ENCODE results near the gene HDAC2. TPM values are rescaled to one million over a fixed set of nuclear protein-coding genes. Genes with fewer than 3 reads are reported as not detected.

HDAC2 gene
- total RNA-seq, 3 donors from 2014 or later (not counting 1 experiment from before 2014, with no cell fraction given), result 55.1 to 74.5 (median 60.8) TPM

DNA sequence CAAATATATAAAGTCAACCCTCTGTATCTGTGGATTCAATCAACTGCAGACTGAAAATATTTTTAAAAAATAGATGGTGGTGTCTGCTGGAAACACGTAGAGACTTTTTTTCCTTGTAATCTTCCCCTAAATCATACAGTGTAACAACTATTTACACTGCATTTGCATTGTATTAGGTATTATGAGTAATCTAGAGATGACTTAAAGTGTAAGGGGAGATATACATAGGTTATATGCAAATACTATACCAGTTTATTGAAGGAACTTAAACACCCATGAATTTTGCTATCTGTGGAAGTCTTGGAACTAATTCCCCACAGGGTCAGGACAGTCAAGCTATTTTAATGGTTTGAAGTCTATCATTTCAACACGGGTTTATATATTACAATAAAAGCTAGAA is 10.2 kb downstream of the HDAC2 start:
- DNase-seq, result no peak
- H3K4me3 Mint-ChIP-seq, result no peak overlapping the region
- peaks cover 4% of the 10 kb centered on the region for H3K36me3 ChIP-seq (ENCODE audit: control insufficient read depth, insufficient read depth, low read length)
- no peak for ATAC-seq
- no peak overlapping the region for H3K27ac ChIP-seq (ENCODE audit: low read length)
- no peaks in the 10 kb centered on the region for H3K27me3 Mint-ChIP-seq (ENCODE audit: low read depth in 2 of 2)
- H3K27me3 ChIP-seq (ENCODE audit: control insufficient read depth, insufficient read depth, low read length), result no peaks in the 10 kb centered on the region
- WGBS (ENCODE audit: insufficient coverage), result 100% methylated on average over 1 of the region's 2 CpGs
- H3K9me3 Mint-ChIP-seq, result no peaks in the 10 kb centered on the region
- peaks cover 38 to 44% of the 10 kb centered on the region in 2 donors for H3K4me1 Mint-ChIP-seq
- peaks cover 5% of the 10 kb centered on the region for H3K36me3 Mint-ChIP-seq
- no peaks in the 10 kb centered on the region for H3K9me3 ChIP-seq (ENCODE audit: control insufficient read depth, insufficient read depth, low read length)
- TF ChIP-seq, protein P1, sequence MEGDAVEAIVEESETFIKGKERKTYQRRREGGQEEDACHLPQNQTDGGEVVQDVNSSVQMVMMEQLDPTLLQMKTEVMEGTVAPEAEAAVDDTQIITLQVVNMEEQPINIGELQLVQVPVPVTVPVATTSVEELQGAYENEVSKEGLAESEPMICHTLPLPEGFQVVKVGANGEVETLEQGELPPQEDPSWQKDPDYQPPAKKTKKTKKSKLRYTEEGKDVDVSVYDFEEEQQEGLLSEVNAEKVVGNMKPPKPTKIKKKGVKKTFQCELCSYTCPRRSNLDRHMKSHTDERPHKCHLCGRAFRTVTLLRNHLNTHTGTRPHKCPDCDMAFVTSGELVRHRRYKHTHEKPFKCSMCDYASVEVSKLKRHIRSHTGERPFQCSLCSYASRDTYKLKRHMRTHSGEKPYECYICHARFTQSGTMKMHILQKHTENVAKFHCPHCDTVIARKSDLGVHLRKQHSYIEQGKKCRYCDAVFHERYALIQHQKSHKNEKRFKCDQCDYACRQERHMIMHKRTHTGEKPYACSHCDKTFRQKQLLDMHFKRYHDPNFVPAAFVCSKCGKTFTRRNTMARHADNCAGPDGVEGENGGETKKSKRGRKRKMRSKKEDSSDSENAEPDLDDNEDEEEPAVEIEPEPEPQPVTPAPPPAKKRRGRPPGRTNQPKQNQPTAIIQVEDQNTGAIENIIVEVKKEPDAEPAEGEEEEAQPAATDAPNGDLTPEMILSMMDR (IDR thresholded peaks at IDR 0.05), result no peak
- H3K27ac Mint-ChIP-seq, result no peak overlapping the region
- H3K4me3 ChIP-seq (ENCODE audit: low read length), result no peak overlapping the region
- intact Hi-C loops (cut with micrococcal nuclease), result no loop called here
- no peaks in the 10 kb centered on the region for H3K4me1 ChIP-seq (ENCODE audit: control insufficient read depth, insufficient read depth, low read length)

DNA sequence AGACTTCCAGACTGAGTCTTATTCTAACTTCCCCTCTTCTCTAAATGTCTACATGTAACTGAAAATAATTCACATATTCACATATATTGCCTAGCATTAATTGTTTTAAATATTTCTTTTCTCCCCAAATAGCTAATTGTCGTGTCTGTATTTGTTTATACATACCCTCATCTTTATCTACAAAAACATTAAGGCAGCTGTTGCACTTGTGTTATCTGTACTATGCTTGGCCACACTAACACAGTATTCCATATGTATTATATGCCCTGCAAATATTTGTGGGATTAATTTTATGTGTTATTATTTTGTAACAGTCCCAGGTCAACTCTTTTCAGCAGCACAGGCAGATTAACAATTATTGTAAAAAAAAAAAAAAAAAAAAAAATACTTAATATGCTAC is 11.7 kb downstream of the HDAC2 start:
- intact Hi-C loops (cut with micrococcal nuclease), result no loop called here
- Histone ChIP-seq H3K4me1 (ENCODE audit: control insufficient read depth, insufficient read depth, low read length) (no peaks in the 10 kb centered on the region), H3K27me3 (ENCODE audit: control insufficient read depth, insufficient read depth, low read length) (no peaks in the 10 kb centered on the region), H3K36me3 (ENCODE audit: control insufficient read depth, insufficient read depth, low read length) (peaks cover 8% of the 10 kb centered on the region), H3K27ac (ENCODE audit: low read length) (no peak overlapping the region), H3K9me3 (ENCODE audit: control insufficient read depth, insufficient read depth, low read length) (no peaks in the 10 kb centered on the region), H3K4me3 (ENCODE audit: low read length) (no peak overlapping the region)
- Mint-ChIP-seq H3K9me3 (no peaks in the 10 kb centered on the region), H3K27ac (no peak overlapping the region), H3K27me3 (ENCODE audit: low read depth in 2 of 2) (no peaks in the 10 kb centered on the region), H3K4me1 (peaks cover 26 to 28% of the 10 kb centered on the region in 2 donors), H3K4me3 (no peak overlapping the region), H3K36me3 (peaks cover 5% of the 10 kb centered on the region)
- no CpG with 5 or more reads among the region's 1 CpG for WGBS (ENCODE audit: insufficient coverage)
- TF ChIP-seq, protein P1 (IDR thresholded peaks at IDR 0.05), result no peak
- DNase-seq, result no peak
- no peak for ATAC-seq

DNA sequence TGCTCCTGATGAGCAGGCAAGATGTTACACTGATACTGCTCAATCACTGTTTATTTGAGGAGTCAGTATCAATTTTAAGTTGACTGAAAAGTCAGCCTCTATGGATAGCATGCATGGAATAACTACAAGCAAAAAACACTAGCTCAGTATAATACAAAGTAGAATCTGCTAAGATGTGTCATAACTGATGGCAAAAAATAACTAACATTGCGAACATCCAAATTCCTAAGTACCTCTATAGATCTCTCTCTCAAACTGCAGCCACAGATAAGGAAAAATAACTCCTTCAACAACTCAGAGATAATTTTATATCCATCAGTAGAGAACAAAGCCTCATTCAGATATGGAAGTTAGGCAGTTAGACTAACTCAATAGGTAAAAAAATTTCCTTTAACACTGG is 16.3 kb downstream of the HDAC2 start:
- H3K36me3 Mint-ChIP-seq, result peaks cover 5% of the 10 kb centered on the region
- H3K27me3 Mint-ChIP-seq (ENCODE audit: low read depth in 2 of 2), result no peaks in the 10 kb centered on the region
- TF ChIP-seq, protein P1 (IDR thresholded peaks at IDR 0.05), result no peak
- H3K27ac Mint-ChIP-seq, result no peak overlapping the region
- peaks cover 0 to 6% of the 10 kb centered on the region in 2 donors for H3K4me1 Mint-ChIP-seq
- no peaks in the 10 kb centered on the region for H3K9me3 ChIP-seq (ENCODE audit: control insufficient read depth, insufficient read depth, low read length)
- DNase-seq, result no peak
- H3K4me3 ChIP-seq (ENCODE audit: low read length), result no peak overlapping the region
- intact Hi-C loops (cut with micrococcal nuclease), result no loop called here
- no peak overlapping the region for H3K4me3 Mint-ChIP-seq
- WGBS (ENCODE audit: insufficient coverage), result no CpG with 5 or more reads among the region's 1 CpG
- no peak for ATAC-seq
- no peaks in the 10 kb centered on the region for H3K9me3 Mint-ChIP-seq
- no peak overlapping the region for H3K27ac ChIP-seq (ENCODE audit: low read length)
- H3K4me1 ChIP-seq (ENCODE audit: control insufficient read depth, insufficient read depth, low read length), result no peaks in the 10 kb centered on the region
- H3K36me3 ChIP-seq (ENCODE audit: control insufficient read depth, insufficient read depth, low read length), result peaks cover 30% of the 10 kb centered on the region
- H3K27me3 ChIP-seq (ENCODE audit: control insufficient read depth, insufficient read depth, low read length), result no peaks in the 10 kb centered on the region

DNA sequence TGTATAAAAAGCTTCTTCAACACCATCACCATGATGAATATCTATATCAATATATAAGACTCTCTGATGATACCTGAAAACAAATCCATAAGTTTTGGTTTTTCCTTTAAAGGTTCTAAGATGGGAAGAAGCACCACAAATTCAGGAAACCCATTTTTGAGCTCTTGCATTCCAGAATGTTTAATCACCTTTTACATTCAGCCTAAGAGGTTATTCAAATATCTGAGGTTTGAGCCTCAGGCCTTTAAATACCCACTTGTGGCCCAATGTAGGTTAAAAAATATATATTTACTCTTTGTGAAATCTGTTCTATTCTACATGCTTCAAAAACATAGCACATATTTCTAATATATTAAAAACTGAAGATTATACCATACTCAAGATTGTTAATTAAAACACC is 17.6 kb downstream of the HDAC2 start:
- Mint-ChIP-seq H3K27me3 (ENCODE audit: low read depth in 2 of 2) (no peaks in the 10 kb centered on the region), H3K4me1 (no peaks in the 10 kb centered on the region), H3K36me3 (peaks cover 5% of the 10 kb centered on the region), H3K4me3 (no peak overlapping the region), H3K9me3 (no peaks in the 10 kb centered on the region), H3K27ac (no peak overlapping the region)
- no peak overlapping the region for H3K27ac ChIP-seq (ENCODE audit: low read length)
- intact Hi-C loops (cut with micrococcal nuclease), result no loop called here
- peaks cover 33% of the 10 kb centered on the region for H3K36me3 ChIP-seq (ENCODE audit: control insufficient read depth, insufficient read depth, low read length)
- no peaks in the 10 kb centered on the region for H3K4me1 ChIP-seq (ENCODE audit: control insufficient read depth, insufficient read depth, low read length)
- TF ChIP-seq, protein P1 (IDR thresholded peaks at IDR 0.05), result no peak
- H3K27me3 ChIP-seq (ENCODE audit: control insufficient read depth, insufficient read depth, low read length), result no peaks in the 10 kb centered on the region
- no peak for ATAC-seq
- H3K4me3 ChIP-seq (ENCODE audit: low read length), result no peak overlapping the region
- no peaks in the 10 kb centered on the region for H3K9me3 ChIP-seq (ENCODE audit: control insufficient read depth, insufficient read depth, low read length)
- DNase-seq, result no peak
